ENCODE data around the gene ICE1. TPM values are rescaled to one million over a fixed set of nuclear protein-coding genes. Genes with fewer than 3 reads are reported as not detected.
A peak's percentile ranks its signal among the peaks of the same experiment; 100 is the strongest.

ICE1 gene
- total and polyA plus RNA-seq, 2 of the 4 experiments (the other 2 are of a cell fraction): 9.0 to 18.5 TPM

DNA sequence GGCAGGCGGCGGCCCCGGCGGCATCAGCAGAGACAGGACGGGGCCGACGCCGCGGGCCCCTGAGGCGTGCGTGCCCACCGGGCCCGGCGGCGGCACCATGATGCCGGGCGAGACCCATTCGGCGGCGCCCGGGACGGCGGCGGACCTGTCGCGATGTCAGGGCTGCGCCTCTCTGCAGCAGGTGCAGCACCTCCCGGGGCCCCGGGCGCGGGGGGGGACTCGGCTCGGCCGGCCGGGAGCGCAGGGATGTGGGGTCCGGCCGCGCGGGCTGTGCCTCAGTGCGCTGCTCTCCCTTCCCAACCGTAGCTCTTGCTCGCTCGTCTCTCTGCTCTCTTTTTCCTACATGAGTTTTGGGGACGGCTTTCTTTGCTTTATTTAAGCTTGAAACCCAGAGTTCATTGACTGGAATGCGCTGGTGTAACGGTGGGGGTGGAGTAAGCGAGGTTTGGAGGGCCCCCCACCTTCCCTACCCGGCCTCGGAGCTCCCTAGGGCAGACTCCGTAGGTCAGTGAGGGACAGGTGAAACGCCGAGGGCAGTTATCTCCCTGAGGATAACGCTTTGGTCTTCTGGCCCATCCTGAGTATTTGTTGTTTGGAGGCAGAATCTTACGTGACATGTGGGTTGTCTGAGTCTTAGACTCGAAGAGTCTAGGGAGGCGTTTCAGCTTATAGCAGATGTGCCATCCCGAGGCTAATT, 490 bp downstream of the ICE1 start:
- dilution Hi-C loops (cut with HindIII; ENCODE audit: low sequenced_read_pairs, unreplicated experiment) (no loop called here), in situ Hi-C loops (cut with MboI; ENCODE audit: low sequenced_read_pairs) (loop anchor here (5.0 kb wide), 1 partner anchor 281 kb away; the partner anchor contains the start of gene ADAMTS16), intact Hi-C loops (cut with micrococcal nuclease) (no loop called here)
- peak; percentile 12 for ATAC-seq (ENCODE audit: low read depth)
- no TSS peak for BruUV-seq (replicated peaks)
- H4K20me1 ChIP-seq (ENCODE audit: insufficient read depth, low read length): peaks cover 41% of the 10 kb centered on the region
- H3K27me3 ChIP-seq (ENCODE audit: control insufficient read depth, insufficient read depth, low read length): no peaks in the 10 kb centered on the region
- no peak overlapping the region for H3K18ac ChIP-seq (ENCODE audit: low read depth, low read length)
- WGBS, 2 experiments (ENCODE audit: extremely low coverage in 2 of 2, insufficient read length in 1 of 2): 0% methylated on average over 8 of the region's 58 CpGs; no CpG with 5 or more reads in 1 of the 2 experiments
- H3K9me3 ChIP-seq (ENCODE audit: control insufficient read depth, insufficient read depth, low read length): no peaks in the 10 kb centered on the region
- H3K14ac ChIP-seq (replicated peaks; ENCODE audit: low read depth, low read length): 0 out of 2 replicates have a peak overlapping the region, but pooled peaks have one; percentile 18
- peak overlapping the region; percentile 94 for H2AK9ac ChIP-seq (replicated peaks; ENCODE audit: low read depth, low read length, poor library complexity)
- peak overlapping the region; percentile 38; the same call in 1 of the 2 replicates for H3K23ac ChIP-seq (ENCODE audit: low read depth, low read length)
- H4K91ac ChIP-seq (ENCODE audit: insufficient read depth, low read depth, low read length): no peak overlapping the region; the same call in 1 of the 2 replicates
- peak overlapping the region; percentile 93 for H3K9ac ChIP-seq (ENCODE audit: low read depth, low read length)
- H3K79me1 ChIP-seq (ENCODE audit: low read depth in 1 of 2, low read length in 2 of 2): peaks cover 8 to 43% of the 10 kb centered on the region in 2 experiments; a peak in 3 of 4 replicates
- peak overlapping the region; percentile 48 for H2BK5ac ChIP-seq (ENCODE audit: low read depth, low read length, poor library complexity, severe bottlenecking)
- no peak overlapping the region for H2BK120ac ChIP-seq (ENCODE audit: low read depth, low read length)
- H3K4ac ChIP-seq (ENCODE audit: low read depth, low read length): peak overlapping the region; percentile 60
- H3K36me3 ChIP-seq (ENCODE audit: control insufficient read depth, insufficient read depth, low read length): no peaks in the 10 kb centered on the region
- peaks cover 7% of the 10 kb centered on the region for H3K4me1 ChIP-seq (ENCODE audit: control insufficient read depth, insufficient read depth, low read length)
- DNase-seq: no peak
- peak overlapping the region; percentile 59 for H3K4me3 ChIP-seq (ENCODE audit: insufficient read depth, low read depth, low read length)
- peak overlapping the region; percentile 99 for H3K4me2 ChIP-seq (ENCODE audit: low read depth, low read length)
- H3K56ac ChIP-seq (ENCODE audit: extremely low read depth, insufficient read depth, low read length): no peak overlapping the region; the same call in 1 of the 2 replicates
- H4K5ac ChIP-seq (ENCODE audit: low read depth, low read length): peak overlapping the region; percentile 40; the same call in 1 of the 2 replicates
- TF ChIP-seq, protein P1, sequence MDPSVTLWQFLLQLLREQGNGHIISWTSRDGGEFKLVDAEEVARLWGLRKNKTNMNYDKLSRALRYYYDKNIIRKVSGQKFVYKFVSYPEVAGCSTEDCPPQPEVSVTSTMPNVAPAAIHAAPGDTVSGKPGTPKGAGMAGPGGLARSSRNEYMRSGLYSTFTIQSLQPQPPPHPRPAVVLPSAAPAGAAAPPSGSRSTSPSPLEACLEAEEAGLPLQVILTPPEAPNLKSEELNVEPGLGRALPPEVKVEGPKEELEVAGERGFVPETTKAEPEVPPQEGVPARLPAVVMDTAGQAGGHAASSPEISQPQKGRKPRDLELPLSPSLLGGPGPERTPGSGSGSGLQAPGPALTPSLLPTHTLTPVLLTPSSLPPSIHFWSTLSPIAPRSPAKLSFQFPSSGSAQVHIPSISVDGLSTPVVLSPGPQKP (IDR thresholded peaks at IDR 0.05; ENCODE audit: borderline replicate concordance, low read depth, low read length): no peak
- TF ChIP-seq RFX5 (IDR thresholded peaks at IDR 0.05; ENCODE audit: low read depth, low read length): no peak
- TF ChIP-seq MXI1 (IDR thresholded peaks at IDR 0.05; ENCODE audit: borderline replicate concordance, low read depth, low read length): 0 out of 2 replicates have a peak, but pooled peaks have one; percentile 50
- no peak for TF ChIP-seq NFE2L2 (IDR thresholded peaks at IDR 0.05; ENCODE audit: low read depth, low read length)
- no peak overlapping the region for H2BK20ac ChIP-seq (ENCODE audit: low read depth, low read length)
- peak overlapping the region; percentile 41 for H3K27ac ChIP-seq (ENCODE audit: insufficient read depth, low read length)
- H2AFZ ChIP-seq (replicated peaks; ENCODE audit: low read length, poor library complexity): peak overlapping the region; percentile 93
- peak overlapping the region; percentile 52; the same call in 1 of the 2 replicates for H2AK5ac ChIP-seq (ENCODE audit: low read depth, low read length)
- peaks cover 5% of the 10 kb centered on the region for H3K9me1 ChIP-seq (ENCODE audit: insufficient read depth, low read length)
- no peak overlapping the region for H2BK15ac ChIP-seq (ENCODE audit: low read depth, low read length)
- H4K8ac ChIP-seq (ENCODE audit: low read depth in 2 of 2, low read length in 2 of 2): peak overlapping the region in 1 of 2 experiments; percentile 43; a peak in 2 of 4 replicates
- ChIA-PET POLR2A (ENCODE audit: unreplicated experiment) (no interaction called here), CTCF (no interaction called here)
